C4-2B (cell line): Measurements from ENCODE around the gene SIGLEC10.

Experiments
- CTCF ChIP-seq: fragments of 450-650 bp; conservative IDR thresholded peaks from 2 replicates; pipeline ENCODE4 v1.5.1; 2017; ENCODE audit warnings: mild to moderate bottlenecking
- ZFX ChIP-seq: fragments of 450-650 bp; IDR thresholded peaks from 2 replicates; pipeline ENCODE4 v1.6.1; 2017

- no peak for TF ChIP-seq CTCF
- no peak for TF ChIP-seq ZFX
Observed at GRCh38 chr19:51448011-51448410, 30.6 kb upstream of the SIGLEC10 start.
